Endothelial cell of umbilical vein (primary cell): ENCODE results near the gene PSME3.

Experiments
- CTCF ChIP-seq, 2 donors: IDR thresholded peaks; 1 replicate in 1 of 2; 2 replicates in 1 of 2; pipeline ENCODE4 v1.5.1; 2011; ENCODE audit warnings: low read length in 2 of 2, mild to moderate bottlenecking in 2 of 2, moderate library complexity in 2 of 2, control low read depth in 1 of 2, inconsistent platforms in 1 of 2, low read depth in 1 of 2; ENCODE audit not compliant: insufficient read depth in 1 of 2; ENCODE audit errors: extremely low read depth in 1 of 2
- EZH2 ChIP-seq: IDR thresholded peaks from 2 replicates; pipeline ENCODE4 v1.6.1; 2012; ENCODE audit warnings: borderline replicate concordance, low read depth, mild to moderate bottlenecking, moderate library complexity, low read length, inconsistent platforms; ENCODE audit not compliant: severe bottlenecking
- GATA2 ChIP-seq: IDR thresholded peaks from 2 replicates; pipeline ENCODE4 v1.7.0; 2011; ENCODE audit warnings: low read depth, mild to moderate bottlenecking, moderate library complexity, mixed read lengths, low read length; ENCODE audit not compliant: insufficient read length, insufficient read depth
- MYC ChIP-seq: IDR thresholded peaks from one replicate; pipeline ENCODE4 v1.6.1; 2011; ENCODE audit warnings: mild to moderate bottlenecking, low read depth, low read length
- POLR2A ChIP-seq: IDR thresholded peaks from 2 replicates; pipeline ENCODE4 v1.6.1; 2012; ENCODE audit warnings: low read depth, mild to moderate bottlenecking, control low read depth, low read length
- POLR2AphosphoS5 ChIP-seq: IDR thresholded peaks from 2 replicates; pipeline ENCODE4 v1.6.1; 2012; ENCODE audit warnings: low read depth, mild to moderate bottlenecking, control low read depth, low read length, moderate library complexity; ENCODE audit not compliant: insufficient read depth
- TF ChIP-seq, protein P1 (sequence below): IDR thresholded peaks from 2 replicates; pipeline ENCODE4 v1.6.1; 2011; ENCODE audit not compliant: insufficient read depth, insufficient read length

- TF ChIP-seq POLR2AphosphoS5 (no peak), CTCF (IDR thresholded peaks at IDR 0.05; ENCODE audit: extremely low read depth in 1 of 2, insufficient read depth in 1 of 2, low read depth in 1 of 2, low read length in 2 of 2) (no peak), POLR2A (no peak), GATA2 (no peak), EZH2 (no peak), MYC (no peak)
- TF ChIP-seq, protein P1, sequence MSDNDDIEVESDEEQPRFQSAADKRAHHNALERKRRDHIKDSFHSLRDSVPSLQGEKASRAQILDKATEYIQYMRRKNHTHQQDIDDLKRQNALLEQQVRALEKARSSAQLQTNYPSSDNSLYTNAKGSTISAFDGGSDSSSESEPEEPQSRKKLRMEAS = no peak
Measured at GRCh38 chr17:42849031-42849430, 15.8 kb downstream of the PSME3 start.
